ENCODE measurements around the gene PITPNM3.

Gene PITPNM3

DNA sequence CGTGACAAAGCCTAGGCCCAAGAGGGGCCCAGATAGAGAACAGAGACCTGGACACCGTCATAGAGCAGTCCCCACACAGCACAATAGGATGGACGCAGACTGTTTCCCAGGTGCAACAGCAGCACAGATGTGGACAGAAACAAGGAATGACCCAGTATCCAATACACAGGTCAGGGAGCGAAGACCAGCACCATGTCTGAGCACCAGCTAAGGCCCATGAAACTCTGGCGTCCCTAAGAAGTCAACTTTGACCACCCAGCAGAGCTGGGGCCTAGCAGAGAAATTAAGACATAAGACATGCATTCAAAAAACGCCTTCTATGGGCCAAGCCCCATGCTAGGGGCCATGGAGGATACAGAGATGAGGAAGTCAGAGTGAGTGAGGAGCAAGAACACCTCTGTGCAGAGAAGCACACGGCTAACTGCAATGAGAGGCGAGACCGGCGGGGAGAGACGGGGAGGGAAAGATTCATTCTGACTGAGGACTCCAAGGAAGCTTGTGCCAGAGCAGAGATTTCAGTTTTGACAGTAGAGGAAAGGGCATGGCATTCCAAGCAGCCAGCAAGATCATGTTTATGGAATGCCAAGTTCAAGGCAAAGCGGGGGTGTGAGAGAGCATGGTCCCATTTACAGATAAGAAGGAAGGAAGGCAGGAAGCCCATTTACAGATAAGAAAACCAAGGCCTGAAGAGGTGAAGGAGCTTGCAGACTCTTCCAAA, 50.8 kb downstream of the PITPNM3 start:
- H3K9me3 ChIP-seq (ENCODE audit: control insufficient read depth, low read length): no peaks in the 10 kb centered on the region
- no peaks in the 10 kb centered on the region for H3K4me1 ChIP-seq
- H3K4me2 ChIP-seq (ENCODE audit: low read length): no peak overlapping the region
- no peak overlapping the region for H2AFZ ChIP-seq
- no peaks in the 10 kb centered on the region for H3K79me2 ChIP-seq
- TF ChIP-seq, protein P1, sequence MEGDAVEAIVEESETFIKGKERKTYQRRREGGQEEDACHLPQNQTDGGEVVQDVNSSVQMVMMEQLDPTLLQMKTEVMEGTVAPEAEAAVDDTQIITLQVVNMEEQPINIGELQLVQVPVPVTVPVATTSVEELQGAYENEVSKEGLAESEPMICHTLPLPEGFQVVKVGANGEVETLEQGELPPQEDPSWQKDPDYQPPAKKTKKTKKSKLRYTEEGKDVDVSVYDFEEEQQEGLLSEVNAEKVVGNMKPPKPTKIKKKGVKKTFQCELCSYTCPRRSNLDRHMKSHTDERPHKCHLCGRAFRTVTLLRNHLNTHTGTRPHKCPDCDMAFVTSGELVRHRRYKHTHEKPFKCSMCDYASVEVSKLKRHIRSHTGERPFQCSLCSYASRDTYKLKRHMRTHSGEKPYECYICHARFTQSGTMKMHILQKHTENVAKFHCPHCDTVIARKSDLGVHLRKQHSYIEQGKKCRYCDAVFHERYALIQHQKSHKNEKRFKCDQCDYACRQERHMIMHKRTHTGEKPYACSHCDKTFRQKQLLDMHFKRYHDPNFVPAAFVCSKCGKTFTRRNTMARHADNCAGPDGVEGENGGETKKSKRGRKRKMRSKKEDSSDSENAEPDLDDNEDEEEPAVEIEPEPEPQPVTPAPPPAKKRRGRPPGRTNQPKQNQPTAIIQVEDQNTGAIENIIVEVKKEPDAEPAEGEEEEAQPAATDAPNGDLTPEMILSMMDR (IDR thresholded peaks at IDR 0.05): no peak
- no peak overlapping the region for H3K27ac ChIP-seq
- no peak overlapping the region for H3K9ac ChIP-seq
- H3K36me3 ChIP-seq (ENCODE audit: control insufficient read depth, insufficient read depth, low read length): no peaks in the 10 kb centered on the region
- no peak overlapping the region for H3K4me3 ChIP-seq (ENCODE audit: low read depth, low read length)
- H3K27me3 ChIP-seq (ENCODE audit: control insufficient read depth, insufficient read depth, low read length): no peaks in the 10 kb centered on the region

DNA sequence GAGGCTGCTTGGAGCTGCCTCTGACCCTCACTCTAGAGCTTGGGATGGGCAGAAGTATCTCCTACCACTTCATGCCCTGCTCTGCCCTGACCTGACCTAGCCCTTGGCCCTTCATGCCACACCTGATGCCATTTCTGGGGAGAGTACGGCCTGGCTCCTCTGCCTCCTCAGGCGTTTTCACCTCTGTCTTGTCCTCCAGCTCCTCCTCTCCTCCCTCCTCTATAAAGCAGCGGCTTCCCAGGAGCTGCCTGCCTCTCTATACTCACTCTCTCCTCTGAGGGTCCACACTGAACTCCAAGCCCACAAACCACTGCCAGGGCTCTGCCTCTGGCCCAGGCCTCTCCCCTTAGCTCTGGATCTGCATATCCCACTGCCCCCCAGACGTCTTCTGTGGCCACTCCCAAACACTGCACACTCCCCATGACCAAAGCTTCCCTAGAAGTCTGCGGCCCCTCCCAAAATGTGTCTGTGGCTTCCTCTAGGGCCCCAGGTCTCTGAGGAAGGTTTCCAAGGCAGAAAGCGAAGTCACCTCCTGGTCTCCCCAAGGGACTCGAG, 52.6 kb downstream of the PITPNM3 start:
- no peak overlapping the region for H3K27ac ChIP-seq
- no peaks in the 10 kb centered on the region for H3K9me3 ChIP-seq (ENCODE audit: control insufficient read depth, low read length)
- no peaks in the 10 kb centered on the region for H3K36me3 ChIP-seq (ENCODE audit: control insufficient read depth, insufficient read depth, low read length)
- H3K9ac ChIP-seq: no peak overlapping the region
- H2AFZ ChIP-seq: no peak overlapping the region
- H3K4me1 ChIP-seq: no peaks in the 10 kb centered on the region
- no peak overlapping the region for H3K4me2 ChIP-seq (ENCODE audit: low read length)
- TF ChIP-seq, protein P1 (IDR thresholded peaks at IDR 0.05): no peak
- H3K79me2 ChIP-seq: no peaks in the 10 kb centered on the region
- H3K4me3 ChIP-seq (ENCODE audit: low read depth, low read length): no peak overlapping the region
- H3K27me3 ChIP-seq (ENCODE audit: control insufficient read depth, insufficient read depth, low read length): no peaks in the 10 kb centered on the region

DNA sequence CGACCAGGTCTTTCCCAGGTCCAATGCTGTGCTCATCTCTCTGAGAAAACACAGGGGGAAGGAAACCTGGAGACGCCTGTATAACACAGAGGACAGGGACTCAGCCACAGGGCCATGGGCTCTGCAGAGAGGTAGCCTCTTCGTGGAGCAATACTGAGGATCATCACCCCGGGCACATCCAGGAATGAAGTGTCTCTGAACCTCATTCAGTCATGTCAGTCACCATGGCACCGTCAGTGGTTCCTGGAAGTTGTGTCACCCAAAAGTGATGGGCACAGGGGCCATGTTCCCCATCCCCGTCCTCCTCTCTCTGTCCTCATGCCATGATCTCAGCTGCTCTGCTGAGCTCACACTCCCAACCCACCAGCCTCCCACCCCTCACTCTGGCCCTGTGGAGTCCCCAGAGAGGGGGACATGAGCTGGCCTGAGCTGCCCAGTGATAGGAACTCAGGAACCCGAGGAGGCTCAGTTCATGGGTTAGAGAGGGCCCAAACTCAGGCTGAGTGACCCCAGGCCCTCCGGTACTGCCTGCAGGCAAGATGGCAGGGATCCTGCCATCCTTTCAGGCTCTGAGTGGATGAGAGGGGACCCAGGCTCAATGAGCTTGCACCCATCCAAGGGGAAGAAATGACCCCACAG, 53.4 kb downstream of the PITPNM3 start:
- H3K4me2 ChIP-seq (ENCODE audit: low read length): no peak overlapping the region
- no peaks in the 10 kb centered on the region for H3K4me1 ChIP-seq
- no peaks in the 10 kb centered on the region for H3K36me3 ChIP-seq (ENCODE audit: control insufficient read depth, insufficient read depth, low read length)
- H3K27ac ChIP-seq: no peak overlapping the region
- no peak overlapping the region for H3K9ac ChIP-seq
- no peaks in the 10 kb centered on the region for H3K27me3 ChIP-seq (ENCODE audit: control insufficient read depth, insufficient read depth, low read length)
- no peaks in the 10 kb centered on the region for H3K9me3 ChIP-seq (ENCODE audit: control insufficient read depth, low read length)
- no peak overlapping the region for H3K4me3 ChIP-seq (ENCODE audit: low read depth, low read length)
- H2AFZ ChIP-seq: no peak overlapping the region
- TF ChIP-seq, protein P1 (IDR thresholded peaks at IDR 0.05): no peak
- no peaks in the 10 kb centered on the region for H3K79me2 ChIP-seq

DNA sequence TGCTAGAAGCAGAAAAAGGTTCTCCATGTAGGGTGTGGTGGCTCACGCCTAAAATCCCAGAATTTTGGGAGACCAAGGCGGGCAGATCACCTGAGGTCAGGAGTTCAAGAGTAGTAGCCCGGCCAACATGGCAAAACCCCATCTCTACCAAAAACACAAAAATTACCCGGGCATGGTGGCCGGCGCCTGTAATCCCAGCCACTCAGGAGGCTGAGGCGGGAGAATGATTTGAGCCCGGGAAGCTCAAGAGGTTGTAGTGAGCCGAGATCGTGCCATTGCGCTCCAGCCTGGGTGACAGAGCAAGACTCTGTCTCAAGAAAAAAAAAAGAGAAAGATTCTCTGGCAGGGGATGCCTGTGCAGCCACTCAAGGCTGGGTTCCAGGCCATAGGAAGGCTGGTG, 54.2 kb downstream of the PITPNM3 start:
- Histone ChIP-seq H3K4me2 (ENCODE audit: low read length) (no peak overlapping the region), H3K36me3 (ENCODE audit: control insufficient read depth, insufficient read depth, low read length) (no peaks in the 10 kb centered on the region), H3K79me2 (no peaks in the 10 kb centered on the region), H3K27ac (no peak overlapping the region), H3K9me3 (ENCODE audit: control insufficient read depth, low read length) (no peaks in the 10 kb centered on the region), H3K4me3 (ENCODE audit: low read depth, low read length) (no peak overlapping the region), H2AFZ (no peak overlapping the region), H3K27me3 (ENCODE audit: control insufficient read depth, insufficient read depth, low read length) (no peaks in the 10 kb centered on the region), H3K9ac (no peak overlapping the region), H3K4me1 (no peaks in the 10 kb centered on the region)
- TF ChIP-seq, protein P1 (IDR thresholded peaks at IDR 0.05): no peak
